K562 (cell line): ENCODE data around the gene CPLX4. TPM values are rescaled to one million over a fixed set of nuclear protein-coding genes. Genes with fewer than 3 reads are reported as not detected.

Source experiments
- ATAC-seq: fragments of 200-7000 bp; cut with Tn5 transposase; 3 replicates; pipeline ENCODE4 v1.9.1; 2020; ENCODE audit warnings: moderate library complexity
- BruUV-seq: library from RNA; stranded (reverse); fragments of 400-500 nt; replicated peaks from 2 replicates; lab custom pipeline; 2021; lab: Mats Ljungman, UMichigan
- CTCF ChIA-PET: fragments of 300-600 bp; formaldehyde crosslinking; extraction: SDS; loops from one replicate; lab custom pipeline; 2021; ENCODE audit warnings: low intra/inter-chr PET ratio; lab: Yijun Ruan, JAX
- POLR2A ChIA-PET: fragments of 300-600, 350-650 bp; sonication (Branson Sonifier 250); formaldehyde crosslinking; extraction: SDS; loops from one replicate; lab custom pipeline; 2021; ENCODE audit warnings: antibody characterized with exemption, inconsistent platforms; lab: Yijun Ruan, JAX
- DNase-seq, 4 experiments: peaks; one replicate each; pipeline versions ENCODE4 v3.0.0 to v3.0.0-alpha.2; 2011 to 2018; ENCODE audit warnings: low spot score in 3 of 4, mixed read lengths in 3 of 4; ENCODE audit errors: extremely low read depth in 1 of 4
- FAIRE-seq: peaks from 2 replicates; lab custom pipeline; 2011; peaks lifted over from hg19 to GRCh38; lab: Jason Lieb, UNC
- H2AFZ ChIP-seq: 2 replicates; pipeline ENCODE4 v1.6.0; 2011; ENCODE audit warnings: low read depth, low read length, control low read depth, inconsistent platforms
- H3K27ac ChIP-seq: fragments of 200-600 bp; 3 replicates; pipeline ENCODE4 v1.8.0; 2011; ENCODE audit warnings: low read depth, mild to moderate bottlenecking, control low read depth, inconsistent platforms, low read length, moderate library complexity, mixed read lengths; ENCODE audit errors: extremely low read depth
- H3K27me3 ChIP-seq, 2 experiments: fragments of 300-600 bp in 1 of 2; 2 replicates in 1 of 2; 3 replicates in 1 of 2; pipeline versions ENCODE4 v1.6.0 to v1.8.0; 2011; ENCODE audit warnings: inconsistent platforms in 2 of 2, low read length in 2 of 2, mild to moderate bottlenecking in 1 of 2, mixed read lengths in 1 of 2, moderate library complexity in 1 of 2; ENCODE audit not compliant: control insufficient read depth in 2 of 2, insufficient read depth in 2 of 2
- H3K36me3 ChIP-seq: fragments of 300-600 bp; 3 replicates; pipeline ENCODE4 v1.8.0; 2011; ENCODE audit warnings: mild to moderate bottlenecking, low read length, inconsistent platforms; ENCODE audit not compliant: control insufficient read depth, insufficient read depth
- H3K4me1 ChIP-seq, 2 experiments: fragments of 200-600 bp in 1 of 2; replicated peaks in 1 of 2; 2 replicates in 1 of 2; 3 replicates in 1 of 2; pipeline versions ENCODE4 v1.5.1 to v1.8.0; 2011; ENCODE audit warnings: inconsistent platforms in 2 of 2, low read length in 2 of 2, mild to moderate bottlenecking in 1 of 2, mixed read lengths in 1 of 2, moderate library complexity in 1 of 2; ENCODE audit not compliant: control insufficient read depth in 2 of 2, insufficient read depth in 2 of 2
- H3K4me2 ChIP-seq: 2 replicates; pipeline ENCODE4 v1.6.1; 2011; ENCODE audit warnings: low read length, control low read depth, inconsistent platforms, mixed read lengths; ENCODE audit not compliant: insufficient read depth
- H3K4me3 ChIP-seq: fragments of 200-600 bp; sonication (generic), shearing (Covaris generic); 2 replicates; pipeline ENCODE4 v1.5.1; 2016; ENCODE audit warnings: control low read depth, inconsistent platforms
- H3K79me2 ChIP-seq: fragments of 200-600 bp; 3 replicates; pipeline ENCODE4 v1.8.0; 2011; ENCODE audit warnings: low read length, inconsistent platforms; ENCODE audit not compliant: control insufficient read depth, insufficient read depth
- H3K9ac ChIP-seq, 2 experiments: 2 replicates each; pipeline versions ENCODE4 v1.6.0 to v1.6.1; 2011; ENCODE audit warnings: low read depth in 2 of 2, low read length in 2 of 2, control low read depth in 1 of 2, inconsistent platforms in 1 of 2, mild to moderate bottlenecking in 1 of 2, mixed read lengths in 1 of 2; ENCODE audit not compliant: insufficient read depth in 1 of 2
- H3K9me1 ChIP-seq: one replicate; pipeline ENCODE4 v1.6.0; 2011; ENCODE audit warnings: inconsistent platforms, mild to moderate bottlenecking, low read length, moderate library complexity; ENCODE audit not compliant: control insufficient read depth, insufficient read depth
- H3K9me3 ChIP-seq: replicated peaks from 2 replicates; pipeline ENCODE4 v1.5.1; 2011; ENCODE audit warnings: low read depth, low read length, inconsistent platforms; ENCODE audit not compliant: control insufficient read depth, insufficient read depth
- H4K20me1 ChIP-seq: replicated peaks from 2 replicates; pipeline ENCODE4 v1.6.1; 2011; ENCODE audit warnings: low read length, inconsistent platforms, mixed read lengths; ENCODE audit not compliant: control insufficient read depth, insufficient read depth
- BACH1 ChIP-seq: fragments of 200-800 bp; sonication (Bioruptor generic); IDR thresholded peaks from 2 replicates; pipeline ENCODE4 v1.6.1; 2016; ENCODE audit warnings: missing genetic modification characterization, missing compliant biosample characterization
- BDP1 ChIP-seq: IDR thresholded peaks from 3 replicates; pipeline ENCODE4 v1.6.1; 2011; ENCODE audit not compliant: insufficient read length, insufficient read depth
- CHD1 ChIP-seq: fragments of 200-600 bp; sonication (generic); IDR thresholded peaks from one replicate; pipeline ENCODE4 v1.6.1; 2012; ENCODE audit warnings: mild to moderate bottlenecking, moderate library complexity, low read length, inconsistent platforms
- FIP1L1 ChIP-seq: fragments of 200-400 bp; formaldehyde crosslinking; IDR thresholded peaks from 2 replicates; pipeline ENCODE4 v1.6.1; 2018; ENCODE audit warnings: mild to moderate bottlenecking, low read depth, low read length; ENCODE audit not compliant: poor library complexity, severe bottlenecking
- FOXA3 ChIP-seq, 2 experiments: fragments of 450-650 bp in 1 of 2; sonication (generic) in 1 of 2; formaldehyde crosslinking; IDR thresholded peaks in 1 of 2; conservative IDR thresholded peaks in 1 of 2; 2 replicates each; pipeline versions ENCODE4 v1.4.0 to v1.8.0; 2020 to 2022; ENCODE audit warnings: mild to moderate bottlenecking in 2 of 2, missing genetic modification reagents in 1 of 2
- FOXP1 ChIP-seq: sonication (generic); formaldehyde crosslinking; IDR thresholded peaks from 2 replicates; pipeline ENCODE4 v1.8.0; 2022; ENCODE audit warnings: mild to moderate bottlenecking, missing genetic modification reagents
- HSF4 ChIP-seq: fragments of 250-450 bp; sonication (Bioruptor Pico); IDR thresholded peaks from 2 replicates; pipeline ENCODE4 v2.1.2; 2022; ENCODE audit warnings: mild to moderate bottlenecking, moderate library complexity, borderline replicate concordance
- IRF2 ChIP-seq: sonication (generic); formaldehyde crosslinking; IDR thresholded peaks from 2 replicates; pipeline ENCODE4 v1.8.1; 2022; ENCODE audit warnings: mild to moderate bottlenecking, missing genetic modification reagents
- KLF13 ChIP-seq: fragments of 450-650 bp; IDR thresholded peaks from 2 replicates; pipeline ENCODE4 v1.6.1; 2016; ENCODE audit warnings: missing genetic modification characterization, low read depth, mild to moderate bottlenecking, missing compliant biosample characterization, moderate library complexity, borderline replicate concordance
- MAFK ChIP-seq: IDR thresholded peaks from 2 replicates; pipeline ENCODE4 v1.6.1; 2011; ENCODE audit warnings: low read length, improper control_type of control experiment
- MNT ChIP-seq, 2 experiments: fragments of 450-650 bp; conservative IDR thresholded peaks; 2 replicates each; pipeline ENCODE4 v1.6.1; 2017; ENCODE audit warnings: mild to moderate bottlenecking in 2 of 2, moderate library complexity in 2 of 2
- MXD1 ChIP-seq: fragments of 250-450 bp; sonication (Bioruptor Pico); IDR thresholded peaks from 2 replicates; pipeline ENCODE4 v1.8.0; 2021; ENCODE audit warnings: borderline replicate concordance, mild to moderate bottlenecking, moderate library complexity; ENCODE audit not compliant: poor library complexity, severe bottlenecking
- MYNN ChIP-seq, 2 experiments: sonication (generic); formaldehyde crosslinking in 1 of 2; IDR thresholded peaks; 2 replicates each; pipeline versions ENCODE4 v1.5.0 to v1.6.1; 2016 to 2020; ENCODE audit warnings: antibody characterized with exemption in 1 of 2, missing genetic modification reagents in 1 of 2
- PCBP2 ChIP-seq: fragments of 200-400 bp; formaldehyde crosslinking; IDR thresholded peaks from 2 replicates; pipeline ENCODE4 v1.6.1; 2018; ENCODE audit warnings: low read length, low read depth, mild to moderate bottlenecking, moderate library complexity; ENCODE audit not compliant: poor library complexity, severe bottlenecking
- PHB2 ChIP-seq: fragments of 450-650 bp; IDR thresholded peaks from 2 replicates; pipeline ENCODE4 v1.6.1; 2017; ENCODE audit warnings: low read depth
- POLR2H ChIP-seq: IDR thresholded peaks from 2 replicates; pipeline ENCODE4 v1.6.1; 2016; ENCODE audit warnings: missing genetic modification characterization, low read depth, mild to moderate bottlenecking, control low read depth, missing compliant biosample characterization, moderate library complexity
- SP2 ChIP-seq: IDR thresholded peaks from 2 replicates; pipeline ENCODE4 v1.6.1; 2011; ENCODE audit warnings: mild to moderate bottlenecking, low read depth, low read length, moderate library complexity; ENCODE audit not compliant: poor library complexity, severe bottlenecking; ENCODE audit errors: extremely low read depth
- SREBF1 ChIP-seq: fragments of 150-350 bp; IDR thresholded peaks from 2 replicates; pipeline ENCODE4 v1.6.1; 2014; ENCODE audit warnings: antibody characterized with exemption, low read depth, low read length, borderline replicate concordance
- TAF7 ChIP-seq: fragments of 450-650 bp; IDR thresholded peaks from 2 replicates; pipeline ENCODE4 v1.6.1; 2016; ENCODE audit warnings: missing genetic modification characterization, missing compliant biosample characterization
- ZKSCAN3 ChIP-seq: fragments of 250-450 bp; sonication (Bioruptor Pico); IDR thresholded peaks from 2 replicates; pipeline ENCODE4 v1.4.0; 2020
- ZNF197 ChIP-seq: fragments of 200-800 bp; sonication (Bioruptor generic); IDR thresholded peaks from 2 replicates; pipeline ENCODE4 v1.6.1; 2016; ENCODE audit warnings: low read depth, missing genetic modification characterization, missing compliant biosample characterization
- ZNF76 ChIP-seq: fragments of 250-450 bp; sonication (Bioruptor Pico); IDR thresholded peaks from 2 replicates; pipeline ENCODE4 v1.4.0; 2020; ENCODE audit warnings: mild to moderate bottlenecking, moderate library complexity, borderline replicate concordance
- ZNF780A ChIP-seq: fragments of 250-450 bp; sonication (Bioruptor Pico); IDR thresholded peaks from 2 replicates; pipeline ENCODE4 v1.5.0; 2021; ENCODE audit warnings: mild to moderate bottlenecking
- ZNF785 ChIP-seq: fragments of 250-450 bp; sonication (Bioruptor Pico); IDR thresholded peaks from 2 replicates; pipeline ENCODE4 v1.4.0; 2020; ENCODE audit warnings: mild to moderate bottlenecking
- WGBS: fragments of 100-300 bp; shearing (Covaris generic); methylation state at CpG from one replicate; pipeline ENCODE4 v1.1.6; 2016; ENCODE audit warnings: low coverage, mixed read lengths; ENCODE audit not compliant: insufficient coverage; ENCODE audit errors: missing lambda C conversion rate; 5-methylcytosine and 5-hydroxymethylcytosine counted together
- in situ Hi-C: fragments of 300-500 bp; cut with MboI; formaldehyde crosslinking; loops from 4 replicates; pipeline ENCODE4 v1.15.0; 2018; ENCODE audit warnings: inconsistent platforms, mixed read lengths
- intact Hi-C: fragments of 100-400 bp; cut with micrococcal nuclease; formaldehyde crosslinking; loops from 2 replicates; pipeline ENCODE4 v1.14.2; 2022
- polyA plus RNA-seq, 8 experiments: library from polyadenylated mRNA; depleted of rRNA in 4 of 8; stranded (reverse) in 5 of 8; unstranded in 3 of 8; fragments of >200 nt; fragmentation: Nextera tagmentation in 2 of 8; fragmentation: Illumina TruSeq in 1 of 8; extraction: Ambion mirVana in 2 of 8; extraction: Trizol in 1 of 8; gene quantifications; 2 replicates each; pipeline versions ENCODE4 v1.2.1 to v1.2.3, GENCODE V29; 2011 to 2014; ENCODE audit warnings: inconsistent platforms in 1 of 8, missing spikeins in 1 of 8
- total RNA-seq, 7 experiments: library from RNA; depleted of rRNA in 6 of 7; stranded (reverse); fragments of >200 nt in 6 of 7; fragmentation: Illumina TruSeq in 2 of 7; extraction: Trizol in 2 of 7; gene quantifications; 2 replicates each; pipeline versions ENCODE4 v1.2.1 to v1.2.3, GENCODE V29; 2011 to 2021; ENCODE audit warnings: low replicate concordance in 1 of 7

Gene CPLX4
- total and polyA plus RNA-seq, 9 of the 15 experiments (the other 6 are each of a cell fraction or from before 2014, with no cell fraction given), result not detected

GRCh38 chr18:59298871-59299270 is 19.6 kb downstream of the CPLX4 start:
- CTCF ChIA-PET, result no interaction called here
- in situ Hi-C loops, result no loop called here

GRCh38 chr18:59293317-59293716 is 25.1 kb downstream of the CPLX4 start:
- Histone ChIP-seq H3K27ac (no peak overlapping the region), H3K79me2 (no peaks in the 10 kb centered on the region), H3K36me3 (no peaks in the 10 kb centered on the region), H4K20me1 (no peaks in the 10 kb centered on the region), H3K9me1 (no peaks in the 10 kb centered on the region), H3K9ac (no peak overlapping the region), H3K4me3 (no peak overlapping the region), H3K27me3 (no peaks in the 10 kb centered on the region; a peak in 1 of 5 replicates), H2AFZ (no peak overlapping the region), H3K9me3 (no peaks in the 10 kb centered on the region), H3K4me1 (no peaks in the 10 kb centered on the region), H3K4me2 (no peak overlapping the region)
- ATAC-seq (no peak), FAIRE-seq (no peak), DNase-seq (no peak)
- ChIA-PET POLR2A (interaction anchor here (1.3 kb wide), 1 partner anchor 15 kb away, joined by 3 read pairs; no protein-coding TSS in a partner anchor), CTCF (no interaction called here)
- no TSS peak for BruUV-seq
- no peak for TF ChIP-seq ZNF197 (CRISPR knock-in tag)
- no peak for TF ChIP-seq ZNF780A (CRISPR knock-in tag)
- no peak for TF ChIP-seq PCBP2
- no peak for TF ChIP-seq MAFK
- no peak for TF ChIP-seq SREBF1
- no peak for TF ChIP-seq MXD1 (CRISPR knock-in tag)
- no peak for TF ChIP-seq PHB2
- no peak for TF ChIP-seq MNT (conservative IDR thresholded peaks at IDR 0.05)
- no peak for TF ChIP-seq POLR2H (tag)
- no peak for TF ChIP-seq ZNF785 (CRISPR knock-in tag)
- intact Hi-C loops (no loop called here), in situ Hi-C loops (no loop called here)

More at GRCh38 chr18:59298871-59299270, 19.6 kb downstream of the CPLX4 start:
- no peak overlapping the region for H3K4me2 ChIP-seq
- ATAC-seq (no peak), DNase-seq (no peak), FAIRE-seq (no peak)
- no peaks in the 10 kb centered on the region for H3K9me3 ChIP-seq
- H3K9ac ChIP-seq, result no peak overlapping the region
- POLR2A ChIA-PET, result no interaction called here
- no peaks in the 10 kb centered on the region for H4K20me1 ChIP-seq
- H2AFZ ChIP-seq, result no peak overlapping the region
- no peak overlapping the region for H3K4me3 ChIP-seq
- no peak for TF ChIP-seq ZNF76 (CRISPR knock-in tag)
- no peak for TF ChIP-seq KLF13
- TF ChIP-seq MYNN (IDR thresholded peaks at IDR 0.05), result no peak
- no peak for TF ChIP-seq MYNN (CRISPR knock-in tag; IDR thresholded peaks at IDR 0.05)
- no peak for TF ChIP-seq SP2
- no peak for TF ChIP-seq FIP1L1
- TF ChIP-seq FOXP1, result no peak
- no peak for TF ChIP-seq HSF4 (CRISPR knock-in tag)
- no peak for TF ChIP-seq BACH1 (tag)
- TF ChIP-seq BDP1, result no peak
- TF ChIP-seq ZKSCAN3 (CRISPR knock-in tag), result no peak
- no peak for TF ChIP-seq ZNF785 (CRISPR knock-in tag)
- TF ChIP-seq IRF2 (CRISPR knock-in tag), result no peak
- no peak for TF ChIP-seq TAF7 (tag)
- no peak for TF ChIP-seq CHD1
- TF ChIP-seq FOXA3 (CRISPR knock-in tag; conservative IDR thresholded peaks at IDR 0.05 in 1 of 2, IDR thresholded peaks at IDR 0.05 in 1 of 2), result no peak
- TF ChIP-seq, all 486 proteins: peak for 0
- no peaks in the 10 kb centered on the region for H3K9me1 ChIP-seq
- 8% methylated on average over 7 of the region's 8 CpGs for WGBS
- no TSS peak for BruUV-seq
- H3K36me3 ChIP-seq, result no peaks in the 10 kb centered on the region
- H3K27ac ChIP-seq, result no peak overlapping the region
- H3K79me2 ChIP-seq, result no peaks in the 10 kb centered on the region
- H3K4me1 ChIP-seq, result no peaks in the 10 kb centered on the region
- peaks cover 3 to 24% of the 10 kb centered on the region in 2 experiments; a peak in 4 of 5 replicates for H3K27me3 ChIP-seq
- intact Hi-C loops, result no loop called here
